Stimulated activated CD4-positive, alpha-beta T cell treated with anti-CD3 and anti-CD28 coated beads, Interleukin-12 subunit alpha, Interleukin-12 subunit beta, amount 100 ng/mL, for 48 hours (primary cell): ENCODE results near the gene MRPS10.

Experiments
- DNase-seq, 3 donors: peaks; one replicate each; pipeline ENCODE4 v3.0.0-alpha.2; 2020; ENCODE audit warnings: low read depth in 2 of 3, low spot score in 1 of 3

MRPS10 gene

DNA sequence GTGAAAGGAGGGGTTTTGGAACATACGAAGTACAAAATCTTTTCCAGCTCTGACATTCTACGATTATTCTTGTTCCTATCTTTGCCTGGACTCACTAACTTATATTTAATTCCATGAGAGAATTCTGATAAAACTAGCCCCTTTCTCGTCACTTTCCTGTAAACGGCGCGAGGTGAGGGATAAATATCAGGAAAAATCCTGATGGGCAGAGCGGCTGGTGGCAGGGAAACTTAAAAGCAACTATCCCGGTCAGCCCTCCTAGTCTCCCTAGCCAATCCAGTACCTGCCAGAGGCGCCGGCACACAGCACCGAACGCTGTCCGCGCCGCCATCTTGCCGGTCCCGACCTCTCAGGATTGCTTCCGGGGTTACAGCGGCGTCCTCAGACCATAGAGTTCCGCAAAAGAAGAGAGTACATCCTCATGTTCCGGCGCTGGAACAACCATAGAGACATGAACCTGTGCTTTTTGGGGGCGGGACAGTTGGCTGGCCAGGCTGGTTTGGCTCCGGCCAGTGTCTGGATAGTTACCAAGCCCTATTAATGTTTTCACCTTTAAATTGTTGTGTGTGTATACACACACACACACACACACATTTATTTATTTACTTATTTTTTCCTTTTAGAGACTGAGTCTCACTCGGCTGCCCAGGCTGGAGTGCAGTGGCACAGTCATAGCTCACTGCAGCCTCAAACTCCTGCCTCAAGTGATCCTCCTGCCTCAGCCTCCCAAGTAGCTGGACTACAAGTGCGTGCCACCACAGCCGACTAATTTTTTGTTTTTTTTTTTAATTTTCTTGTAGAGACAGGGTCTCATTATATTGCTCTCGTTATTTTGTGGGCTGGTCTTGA is at the start of gene MRPS10:
TSS of gene MRPS10 (minus strand) at position 343 of the 849 bp plus-strand sequence. CDS start at position 331, 12 bp downstream.
- DNase-seq = peak; percentile 84 to 87 (median 86)

DNA sequence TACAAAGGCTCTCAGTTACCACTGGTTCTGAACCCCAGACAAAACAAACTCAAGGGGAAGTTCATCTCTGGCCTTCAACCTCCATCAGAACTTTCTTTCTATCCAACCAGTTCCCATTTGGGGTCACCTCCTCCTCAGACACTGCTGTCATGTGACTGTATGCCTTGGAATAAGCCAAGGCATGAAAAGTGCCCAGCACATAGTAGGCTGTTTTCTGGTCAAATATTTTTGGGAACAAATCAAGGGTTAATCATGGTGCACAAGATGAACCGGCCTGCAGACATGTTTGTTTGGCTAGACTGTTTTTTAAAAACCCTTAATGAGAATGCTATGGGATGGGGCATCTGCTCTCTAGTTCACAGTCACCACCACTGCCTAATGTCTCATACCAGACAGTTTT is 48.9 kb upstream of the MRPS10 start:
- DNase-seq = no peak

DNA sequence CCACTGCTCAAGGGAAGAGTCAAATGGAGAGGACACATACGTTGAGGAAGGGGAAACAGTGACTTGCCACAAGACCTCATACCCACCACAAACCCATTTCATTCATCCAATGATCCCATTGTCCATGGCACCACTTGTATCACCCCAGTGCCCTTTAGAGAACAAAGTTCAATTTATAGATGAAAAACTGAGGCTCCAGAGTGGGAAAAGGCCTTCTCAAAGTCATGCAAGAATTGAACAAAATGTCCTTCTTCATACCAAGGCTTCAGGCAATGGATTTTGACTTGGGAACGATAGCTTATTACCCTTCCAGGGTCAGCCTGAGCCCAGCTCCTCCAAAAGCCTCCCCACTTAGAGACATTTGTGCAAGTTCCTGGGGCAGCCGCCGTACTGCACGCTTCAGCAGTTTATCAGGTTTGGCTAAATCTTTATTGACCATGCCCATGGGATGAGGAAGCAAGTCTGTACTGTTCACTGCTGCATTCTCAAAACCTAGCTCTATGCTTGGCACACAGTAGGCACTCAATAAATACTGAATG is 47.3 kb upstream of the MRPS10 start:
- DNase-seq = no peak

DNA sequence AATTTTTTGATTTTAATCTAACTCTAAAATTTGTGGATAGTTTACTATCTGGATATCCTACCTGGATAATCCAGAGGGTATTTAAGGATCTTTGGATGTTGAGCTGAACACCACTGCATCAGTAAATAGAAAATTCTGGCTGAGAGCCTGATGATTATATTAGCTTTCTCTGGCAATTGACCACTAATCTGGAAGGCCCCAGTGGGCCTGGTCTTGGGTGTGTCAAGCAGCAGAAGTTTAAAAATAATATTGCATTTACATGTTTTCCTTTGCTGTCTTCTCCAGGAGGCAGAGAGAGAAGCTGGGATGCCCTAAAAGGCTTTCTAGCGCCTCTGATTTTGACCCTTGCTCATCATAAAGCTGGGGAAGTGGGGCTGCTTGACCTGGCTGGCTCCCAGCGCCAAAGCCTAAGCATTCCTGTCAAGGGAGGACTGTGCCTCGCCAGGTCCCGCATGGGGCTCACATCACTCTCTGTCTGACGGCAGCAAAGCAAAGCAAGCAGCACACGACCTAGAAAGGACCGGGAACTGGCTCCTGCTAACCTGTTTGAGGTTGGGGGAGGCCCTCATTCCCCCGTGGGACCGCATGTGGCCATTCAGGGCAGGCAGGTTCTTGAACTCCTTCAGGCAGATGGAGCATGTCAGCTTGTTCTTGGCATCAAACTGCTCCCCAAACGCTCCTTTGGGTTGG is 46.6 kb upstream of the MRPS10 start:
- no peak for DNase-seq

DNA sequence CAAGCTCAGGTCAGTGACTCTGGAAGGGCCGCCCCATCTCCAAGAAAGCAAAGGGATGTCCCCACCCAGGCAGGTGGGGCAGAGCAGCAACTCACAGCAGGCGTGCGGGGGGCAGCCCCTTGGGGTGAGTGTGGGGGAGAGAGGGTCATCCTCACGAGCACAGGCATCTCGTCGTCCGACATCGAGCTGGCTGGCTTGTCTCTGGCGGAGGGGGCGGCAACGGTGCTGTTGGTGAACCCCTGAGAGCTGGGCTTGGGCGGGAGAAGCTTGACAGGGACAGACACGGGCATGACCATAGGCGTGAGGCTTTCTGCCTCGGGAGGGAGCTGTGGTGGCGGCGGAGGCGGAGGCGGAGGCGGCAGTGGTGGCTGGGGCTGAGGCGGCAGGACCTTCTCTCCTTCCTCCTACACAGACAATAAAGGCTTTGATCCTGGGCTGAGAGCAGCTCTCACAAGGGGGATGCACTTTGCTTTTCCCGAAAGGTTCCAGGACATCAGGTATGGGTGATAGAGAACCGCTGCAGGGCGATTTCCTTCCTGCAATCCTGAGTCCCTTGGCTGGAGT is 45.6 kb upstream of the MRPS10 start:
- no peak for DNase-seq

DNA sequence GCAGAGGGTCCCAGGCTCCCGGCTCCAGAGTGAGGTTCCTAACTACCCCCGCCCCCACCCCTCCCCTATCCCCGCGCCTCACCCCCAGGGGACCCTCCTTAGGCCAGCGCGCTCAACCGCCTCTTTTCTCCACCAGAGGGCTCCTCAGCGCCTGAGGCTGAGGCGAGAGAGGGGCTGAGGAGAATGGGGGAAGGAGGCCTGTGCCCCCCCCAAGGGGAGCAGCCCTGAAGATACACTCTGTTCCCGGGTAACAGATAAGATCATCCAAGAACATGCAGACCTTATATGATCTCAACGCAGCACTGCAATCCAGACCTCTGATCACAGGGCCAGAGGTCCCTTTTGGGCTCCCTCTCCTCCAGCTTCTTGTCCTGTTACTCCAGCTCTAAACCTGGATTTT is 43.3 kb upstream of the MRPS10 start:
- DNase-seq = peak in 1 of 3 donors; percentile 13

DNA sequence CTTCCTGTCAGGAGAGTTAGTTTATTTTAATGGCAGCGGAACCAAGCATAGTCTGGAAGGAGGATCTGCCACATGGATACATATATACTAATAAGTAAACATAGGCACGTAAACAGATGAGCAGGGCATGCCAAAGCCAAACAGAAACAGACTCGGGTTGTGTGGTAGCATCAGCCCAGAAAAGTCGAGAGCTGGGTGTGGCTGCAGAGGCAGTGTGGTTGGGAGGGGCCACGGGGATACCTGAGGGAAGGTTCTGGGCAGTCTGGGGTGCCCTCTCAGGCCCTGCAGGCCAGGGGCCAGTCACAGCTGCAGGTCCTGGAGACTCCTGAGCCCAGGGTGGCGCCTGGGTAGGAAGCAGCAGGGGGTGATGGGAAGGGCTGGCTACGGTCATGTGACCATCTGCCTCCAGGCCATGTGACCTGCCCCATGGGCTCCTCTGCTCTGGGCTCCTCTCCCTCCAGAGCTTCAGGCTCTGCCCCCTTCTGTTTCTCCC is 42.8 kb upstream of the MRPS10 start:
- DNase-seq = no peak

DNA sequence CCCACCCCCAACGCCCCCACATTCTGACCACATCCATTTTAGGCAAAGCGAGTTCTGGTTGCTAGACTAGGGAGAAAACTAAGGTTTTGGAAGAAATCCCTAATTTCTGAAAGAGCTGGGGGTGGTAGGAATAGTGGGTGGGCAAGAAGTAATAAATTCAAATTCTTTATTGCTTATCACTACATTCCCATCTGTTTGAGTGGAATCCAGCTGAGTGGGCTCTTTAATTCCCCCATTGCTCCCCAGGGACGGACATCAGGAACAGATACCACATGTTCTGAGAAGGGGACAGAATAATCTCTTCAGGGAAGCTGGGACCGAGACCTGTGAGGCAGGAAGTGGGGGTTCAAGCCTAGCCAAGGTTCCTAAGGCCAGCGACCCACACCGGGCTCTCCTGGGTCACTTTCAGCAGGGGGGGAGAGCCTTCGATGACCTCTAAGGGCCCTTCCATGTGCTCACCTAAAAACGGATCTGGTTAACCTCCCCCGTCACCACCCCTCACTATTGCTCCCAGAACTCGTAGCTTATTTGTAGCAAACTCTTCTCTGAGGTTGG is 42.3 kb upstream of the MRPS10 start:
- DNase-seq = no peak

DNA sequence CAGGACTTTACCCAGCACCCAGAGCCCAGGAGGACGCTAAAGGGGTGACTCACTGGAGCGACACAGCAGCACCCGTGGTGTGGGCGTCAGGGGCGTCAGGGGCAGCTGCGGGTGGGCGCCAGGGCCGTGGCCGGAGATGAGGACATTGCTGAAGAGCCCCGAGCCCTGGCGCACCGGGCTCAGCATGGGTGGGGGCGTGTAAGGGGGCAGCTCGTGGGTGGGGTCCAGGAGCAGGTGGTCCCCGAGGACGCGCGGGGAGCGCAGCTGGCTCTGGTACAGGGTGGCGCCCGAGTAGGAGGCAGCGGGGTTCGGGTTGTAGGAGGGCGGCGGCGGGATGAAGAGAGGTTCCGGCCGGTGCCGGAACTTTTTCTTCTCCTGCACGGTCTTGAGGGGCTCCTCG is 41.6 kb upstream of the MRPS10 start:
- no peak for DNase-seq

DNA sequence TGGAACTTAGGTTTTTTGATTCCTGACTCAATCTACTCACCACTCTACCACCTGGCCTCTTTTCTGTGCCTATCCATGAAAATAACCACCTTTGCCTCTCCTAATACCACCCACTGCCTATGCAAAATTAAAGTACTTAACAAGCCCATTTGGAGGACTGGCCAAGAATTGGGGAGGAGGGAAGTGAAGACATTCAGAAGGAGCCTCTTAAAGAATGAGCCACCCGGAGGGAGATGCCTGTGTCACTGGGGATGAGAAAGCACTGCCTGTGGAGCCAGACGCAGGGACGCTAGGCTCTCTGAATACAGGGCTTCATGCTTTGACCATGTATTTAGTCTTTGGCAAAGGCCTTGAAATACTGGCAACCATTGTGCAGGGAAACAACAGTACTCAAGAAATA is 40.0 kb upstream of the MRPS10 start:
- no peak for DNase-seq

DNA sequence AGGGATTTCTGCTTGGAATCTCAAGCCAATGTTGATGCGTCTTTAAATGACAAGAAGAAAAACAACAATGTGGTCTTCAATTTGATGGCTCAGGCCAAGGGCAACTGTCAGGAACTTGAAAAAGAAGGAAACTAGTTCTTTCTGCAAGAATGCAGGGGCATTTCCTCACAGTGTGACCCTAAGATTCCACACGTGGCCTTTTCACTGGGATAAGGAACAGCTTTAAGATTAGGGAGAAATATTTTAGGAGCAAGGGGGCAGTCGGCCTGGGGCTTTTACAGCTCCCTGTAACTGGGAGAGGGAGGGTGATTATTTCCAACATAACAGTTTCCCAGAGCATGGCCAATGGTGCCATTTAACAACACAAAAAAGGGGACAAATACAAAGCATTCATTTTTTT is 39.4 kb upstream of the MRPS10 start:
- no peak for DNase-seq

DNA sequence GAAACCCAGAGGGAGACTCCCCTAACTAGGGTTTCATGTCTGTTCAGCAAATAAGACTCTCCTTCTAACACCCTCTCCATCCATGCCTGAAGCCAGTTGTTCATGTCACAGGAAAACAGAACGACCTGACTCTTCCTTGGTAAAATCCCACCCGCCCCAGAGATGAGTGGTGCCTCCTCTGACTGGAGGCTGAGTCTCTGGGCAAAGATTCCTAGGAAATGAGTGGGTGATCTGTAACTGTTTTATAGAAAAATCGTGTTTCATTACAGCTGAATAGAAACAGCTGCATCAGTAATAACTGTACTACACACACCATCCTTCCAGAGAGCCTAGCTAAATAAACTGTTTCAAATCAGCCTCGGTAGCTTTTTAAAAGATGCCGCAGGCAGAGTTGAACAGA is 37.4 kb upstream of the MRPS10 start:
- DNase-seq = no peak

DNA sequence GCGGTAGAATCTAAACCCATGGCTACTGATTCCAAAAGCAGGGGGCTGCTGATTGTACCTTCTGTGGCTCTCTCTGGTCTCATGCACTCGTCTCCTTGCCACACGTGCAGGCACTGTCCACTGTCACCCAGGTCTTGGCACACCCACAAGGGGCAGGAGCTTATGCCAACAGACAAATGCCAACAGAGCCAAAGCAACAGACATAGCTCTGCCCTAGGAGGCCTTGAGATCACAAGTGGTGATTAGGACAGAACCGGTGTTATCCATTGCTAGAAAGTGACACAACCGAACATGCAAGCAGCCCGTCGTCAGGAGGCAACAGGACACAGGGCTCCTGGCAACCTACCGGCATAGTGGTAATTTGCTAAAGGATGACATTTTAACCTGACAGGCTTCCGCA is 36.8 kb upstream of the MRPS10 start:
- DNase-seq = no peak

DNA sequence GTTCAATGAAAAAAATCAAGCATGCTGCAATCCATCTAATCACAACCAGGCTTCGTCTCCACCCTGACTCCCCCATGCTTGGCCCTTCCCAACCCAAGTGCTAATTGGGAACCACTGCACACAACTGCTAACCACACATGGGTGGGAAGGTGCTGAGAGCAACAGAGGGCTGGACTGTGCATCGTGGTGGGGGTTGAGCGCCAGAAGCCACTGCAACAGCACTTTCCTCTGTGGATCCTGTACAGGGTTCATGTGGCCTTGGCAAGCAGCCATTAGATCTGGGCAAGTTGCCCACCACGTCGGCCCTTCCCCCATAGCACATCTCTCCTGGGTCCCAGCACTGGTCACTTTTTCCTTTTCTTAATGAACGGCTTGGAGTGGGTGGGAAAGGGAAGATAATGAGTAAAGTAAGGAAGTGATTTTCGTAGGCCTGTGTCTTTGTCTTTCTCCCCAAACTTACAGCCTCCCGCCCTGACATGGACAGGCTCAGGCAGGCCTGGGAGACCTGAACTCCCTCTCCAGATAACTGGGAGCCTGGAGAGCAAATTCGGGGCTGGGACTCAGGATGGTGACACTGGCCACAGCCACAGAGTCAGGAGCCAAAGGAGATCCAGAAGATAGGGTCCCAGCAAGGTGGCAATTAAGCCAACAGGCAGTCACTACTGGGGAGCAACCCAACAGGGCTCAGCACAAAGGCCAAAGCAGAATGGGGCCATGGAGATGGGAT is 34.4 kb upstream of the MRPS10 start:
- no peak for DNase-seq

DNA sequence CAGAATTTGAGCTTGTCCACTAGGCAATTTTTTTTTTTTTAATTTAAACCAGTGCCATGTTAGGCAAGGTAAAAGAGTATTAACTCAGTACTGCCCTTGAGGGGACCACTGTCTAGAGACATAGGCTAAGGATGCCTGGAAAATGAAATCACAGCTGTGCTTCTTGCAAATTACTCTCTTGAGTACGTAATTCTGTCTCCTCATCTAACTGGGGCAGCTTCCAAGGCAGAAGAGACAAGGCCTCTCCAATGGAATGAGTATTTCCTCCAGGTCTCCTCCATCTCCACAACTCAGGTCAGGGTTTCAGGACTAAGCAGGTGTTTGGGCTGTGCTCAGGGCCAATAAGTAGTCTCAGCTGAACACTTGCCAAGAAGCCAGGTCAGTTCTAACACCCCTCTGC is 33.8 kb upstream of the MRPS10 start:
- DNase-seq = no peak

DNA sequence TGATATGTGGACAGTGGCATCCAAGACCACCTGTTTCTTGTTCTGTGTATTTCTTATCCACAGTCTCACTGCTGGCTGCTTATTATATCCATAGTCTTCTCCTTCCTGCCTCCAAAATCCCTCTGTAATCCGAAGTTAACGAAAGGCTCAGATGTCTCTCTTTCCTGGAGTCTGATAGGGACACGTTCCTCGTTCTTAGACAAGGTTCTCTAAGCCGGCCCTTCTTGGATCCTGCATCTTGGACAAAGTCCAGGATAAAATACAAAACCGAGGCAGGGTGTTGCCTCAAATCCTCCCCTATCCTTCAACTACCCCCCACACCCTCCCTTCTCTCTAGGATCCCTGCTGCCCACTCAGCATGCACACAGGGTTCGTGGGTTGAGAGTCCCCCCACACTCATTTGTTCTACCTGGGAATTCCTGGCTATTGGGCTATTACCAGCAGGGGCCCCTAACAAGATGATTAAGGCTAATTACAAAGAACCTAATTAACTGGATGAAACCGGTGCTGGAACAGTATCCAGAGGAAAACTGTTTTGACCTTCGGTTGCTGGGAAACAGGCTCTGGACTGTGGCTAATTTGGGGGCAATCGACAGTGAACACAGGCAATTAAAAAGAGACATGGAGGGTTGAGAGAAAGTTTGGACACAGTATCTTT is 32.7 kb upstream of the MRPS10 start:
- DNase-seq = no peak

DNA sequence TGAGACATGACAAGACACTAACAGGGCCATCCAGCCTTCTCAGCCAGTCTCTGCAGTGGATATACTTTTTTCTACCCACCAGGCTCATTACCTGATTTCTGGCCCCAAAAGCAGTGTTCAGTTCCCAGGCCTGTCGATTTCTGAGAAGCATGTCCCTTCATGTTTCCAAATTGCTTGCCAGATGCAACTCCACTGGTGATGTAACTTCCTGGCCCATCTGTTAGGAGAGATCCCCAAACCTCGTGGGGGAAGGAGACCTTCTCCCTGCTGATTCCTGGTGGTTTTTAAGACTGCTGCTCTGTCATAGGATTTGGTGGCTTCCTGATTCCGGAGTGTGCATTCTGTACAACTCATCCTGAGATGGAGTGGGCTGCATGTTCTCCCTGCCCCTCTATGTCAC is 31.6 kb upstream of the MRPS10 start:
- DNase-seq = no peak

DNA sequence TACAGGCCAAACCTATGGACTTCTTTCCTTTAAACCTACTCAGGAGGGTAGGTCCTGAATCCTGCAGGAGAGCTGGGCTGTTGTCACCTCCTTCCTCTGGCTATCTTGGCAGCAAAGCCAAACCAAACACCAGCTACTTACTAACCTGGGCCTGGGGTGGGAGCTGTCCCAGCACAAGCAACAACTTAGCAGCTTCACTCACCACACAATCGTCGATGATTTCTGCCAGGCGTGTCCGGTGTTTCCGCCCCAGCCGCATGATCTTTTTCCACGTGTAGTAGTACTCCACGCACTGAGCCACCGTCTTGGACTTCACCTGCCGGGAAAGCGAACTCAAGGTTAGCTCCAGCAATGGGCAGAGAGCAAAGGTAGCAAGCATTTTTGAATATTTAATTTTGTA is 25.4 kb upstream of the MRPS10 start:
- no peak for DNase-seq

DNA sequence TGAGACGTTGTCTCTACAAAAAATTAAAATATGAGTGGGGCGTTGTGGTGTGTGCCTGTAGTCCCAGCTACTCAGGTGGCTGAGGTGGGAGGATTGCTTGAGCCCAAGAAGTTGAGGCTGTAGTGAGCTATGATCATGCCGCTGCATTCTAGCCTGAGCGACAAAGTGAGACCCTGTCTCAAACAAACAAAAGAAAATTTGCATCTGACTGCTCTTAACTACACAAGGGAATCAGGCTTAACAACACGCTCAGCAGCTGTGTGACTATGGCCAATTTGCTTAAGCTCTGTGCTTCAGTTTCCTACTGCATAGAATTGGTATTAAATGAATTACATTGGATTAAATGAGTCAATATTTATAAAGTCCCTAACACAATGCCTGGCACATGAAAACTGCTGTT is 24.3 kb upstream of the MRPS10 start:
- DNase-seq = no peak

DNA sequence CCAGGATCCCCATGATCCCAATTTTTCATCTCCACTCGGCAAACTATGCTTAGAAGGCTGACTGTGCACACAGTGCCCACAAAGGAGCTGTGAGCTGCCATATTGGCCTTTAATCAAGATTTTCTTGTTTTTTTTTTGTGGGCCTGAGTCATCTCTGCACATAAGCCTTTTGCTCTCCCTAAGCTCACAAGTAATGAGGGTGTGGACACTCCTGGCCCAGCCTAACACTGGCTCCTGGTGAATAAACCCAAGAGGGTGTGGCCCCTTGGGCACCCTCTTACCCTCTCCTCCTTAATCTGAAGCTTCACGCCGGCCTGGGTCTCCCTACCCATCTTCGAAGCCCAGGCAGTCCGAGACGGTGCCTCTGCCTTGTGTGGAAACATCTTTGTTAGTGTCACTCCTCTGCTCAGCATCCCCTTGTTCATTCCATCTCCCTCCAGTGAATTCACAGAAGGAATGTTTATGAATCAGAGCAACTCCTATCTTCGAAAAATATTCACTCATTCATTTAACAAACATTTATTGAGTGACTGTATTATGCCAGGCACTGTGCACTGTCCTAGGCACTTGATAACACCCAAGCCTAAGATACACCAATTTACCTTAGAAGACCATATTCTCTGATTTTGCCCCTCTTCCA is 22.2 kb upstream of the MRPS10 start:
- DNase-seq = no peak
